Suprapubic skin (tissue), 4 donors: Measurements from ENCODE around the gene SVEP1. TPM values are rescaled to one million over a fixed set of nuclear protein-coding genes. Genes with fewer than 3 reads are reported as not detected.

Source experiments
- DNase-seq, 2 donors: peaks; one replicate each; pipeline ENCODE4 v3.0.0-alpha.2; 2019; ENCODE audit warnings: low spot score in 2 of 2
- H3K27ac ChIP-seq: fragments of 200-600 bp; sonication (generic); one replicate; pipeline ENCODE4 v1.5.1; 2019
- H3K27me3 ChIP-seq: fragments of 200-600 bp; sonication (generic); one replicate; pipeline ENCODE4 v1.5.1; 2019
- H3K36me3 ChIP-seq: fragments of 200-600 bp; sonication (generic); one replicate; pipeline ENCODE4 v1.5.1; 2019
- H3K4me1 ChIP-seq: fragments of 200-600 bp; sonication (generic); one replicate; pipeline ENCODE4 v1.5.1; 2019
- H3K4me3 ChIP-seq: fragments of 200-600 bp; sonication (generic); one replicate; pipeline ENCODE4 v1.5.1; 2019; ENCODE audit warnings: mild to moderate bottlenecking
- H3K9me3 ChIP-seq: fragments of 200-600 bp; sonication (generic); one replicate; pipeline ENCODE4 v1.5.1; 2019
- CTCF ChIP-seq, 2 donors: fragments of 200-600 bp in 1 of 2; fragments of 450-650 bp in 1 of 2; sonication (generic) in 1 of 2; IDR thresholded peaks; one replicate each; pipeline ENCODE4 v1.5.1; 2016 to 2019; ENCODE audit warnings: antibody characterized with exemption in 2 of 2, mild to moderate bottlenecking in 1 of 2, moderate library complexity in 1 of 2
- EP300 ChIP-seq: sonication (generic); formaldehyde crosslinking; IDR thresholded peaks from one replicate; pipeline ENCODE4 v1.6.1; 2017; ENCODE audit warnings: antibody characterized with exemption
- POLR2A ChIP-seq, 2 donors: fragments of 450-650 bp; IDR thresholded peaks; one replicate each; pipeline ENCODE4 v1.6.1; 2017; ENCODE audit warnings: antibody characterized with exemption in 2 of 2, mild to moderate bottlenecking in 2 of 2, moderate library complexity in 2 of 2
- POLR2AphosphoS5 ChIP-seq, 3 donors: sonication (generic); formaldehyde crosslinking; IDR thresholded peaks; one replicate each; pipeline ENCODE4 v1.6.1; 2017; ENCODE audit warnings: antibody characterized with exemption in 3 of 3
- WGBS: methylation state at CpG from one replicate; pipeline ENCODE4 v1.1.5; 2018; 5-methylcytosine and 5-hydroxymethylcytosine counted together
- total RNA-seq, 4 donors: library from RNA; depleted of rRNA; stranded (reverse); fragments of >200 nt; gene quantifications; one replicate each; pipeline ENCODE4 v1.1.0, GENCODE V29; 2016

Gene SVEP1
- total RNA-seq, 4 donors from 2014 or later, result 5.8 to 15.6 (median 11.2) TPM

GRCh38 chr9:110601098-110601497, 21.6 kb upstream of the SVEP1 start:
- Histone ChIP-seq H3K36me3 (no peaks in the 10 kb centered on the region), H3K9me3 (no peaks in the 10 kb centered on the region), H3K4me3 (no peak overlapping the region), H3K4me1 (no peaks in the 10 kb centered on the region), H3K27ac (no peak overlapping the region), H3K27me3 (no peaks in the 10 kb centered on the region)
- DNase-seq, result no peak
- 69% methylated on average over 4 of the region's 4 CpGs for WGBS
- TF ChIP-seq POLR2AphosphoS5 (IDR thresholded peaks at IDR 0.05) (no peak), EP300 (no peak), POLR2A (IDR thresholded peaks at IDR 0.05) (no peak), CTCF (IDR thresholded peaks at IDR 0.05) (no peak)

GRCh38 chr9:110599468-110599867, 19.9 kb upstream of the SVEP1 start:
- no peaks in the 10 kb centered on the region for H3K36me3 ChIP-seq
- no peak overlapping the region for H3K4me3 ChIP-seq
- no peak for DNase-seq
- H3K4me1 ChIP-seq, result no peaks in the 10 kb centered on the region
- TF ChIP-seq POLR2A (IDR thresholded peaks at IDR 0.05), result no peak
- no peak for TF ChIP-seq POLR2AphosphoS5 (IDR thresholded peaks at IDR 0.05)
- TF ChIP-seq CTCF (IDR thresholded peaks at IDR 0.05), result no peak
- TF ChIP-seq EP300, result no peak
- H3K27ac ChIP-seq, result no peak overlapping the region
- no peaks in the 10 kb centered on the region for H3K27me3 ChIP-seq
- WGBS, result 67% methylated on average over 10 of the region's 10 CpGs
- no peaks in the 10 kb centered on the region for H3K9me3 ChIP-seq

- H3K27me3 ChIP-seq, result no peaks in the 10 kb centered on the region
- no peaks in the 10 kb centered on the region for H3K4me1 ChIP-seq
- no peak for DNase-seq
- no peak overlapping the region for H3K4me3 ChIP-seq
- H3K27ac ChIP-seq, result no peak overlapping the region
- no peaks in the 10 kb centered on the region for H3K36me3 ChIP-seq
- H3K9me3 ChIP-seq, result no peaks in the 10 kb centered on the region
- TF ChIP-seq POLR2AphosphoS5 (IDR thresholded peaks at IDR 0.05), result no peak
- no peak for TF ChIP-seq CTCF (IDR thresholded peaks at IDR 0.05)
- no peak for TF ChIP-seq POLR2A (IDR thresholded peaks at IDR 0.05)
- no peak for TF ChIP-seq EP300
- 79% methylated on average over 5 of the region's 5 CpGs for WGBS
Measured at GRCh38 chr9:110592044-110592830, 12.7 kb upstream of the SVEP1 start.

- Histone ChIP-seq H3K27me3 (no peaks in the 10 kb centered on the region), H3K4me1 (no peaks in the 10 kb centered on the region), H3K36me3 (no peaks in the 10 kb centered on the region), H3K27ac (no peak overlapping the region), H3K9me3 (no peaks in the 10 kb centered on the region), H3K4me3 (no peak overlapping the region)
- 6% methylated on average over 1 of the region's 1 CpG for WGBS
- no peak for DNase-seq
- no peak for TF ChIP-seq CTCF (IDR thresholded peaks at IDR 0.05)
- TF ChIP-seq POLR2A (IDR thresholded peaks at IDR 0.05), result no peak
- TF ChIP-seq EP300, result no peak
- TF ChIP-seq POLR2AphosphoS5 (IDR thresholded peaks at IDR 0.05), result no peak
Measured at GRCh38 chr9:110591526-110591925, 12.0 kb upstream of the SVEP1 start.

GRCh38 chr9:110590816-110591215, 11.3 kb upstream of the SVEP1 start:
- WGBS, result 70% methylated on average over 1 of the region's 1 CpG

More at GRCh38 chr9:110590816-110591215, 11.3 kb upstream of the SVEP1 start:
- no peak for TF ChIP-seq POLR2A (IDR thresholded peaks at IDR 0.05)
- no peak for TF ChIP-seq CTCF (IDR thresholded peaks at IDR 0.05)
- no peak for TF ChIP-seq POLR2AphosphoS5 (IDR thresholded peaks at IDR 0.05)
- no peak for TF ChIP-seq EP300
- Histone ChIP-seq H3K36me3 (no peaks in the 10 kb centered on the region), H3K4me1 (no peaks in the 10 kb centered on the region), H3K27me3 (no peaks in the 10 kb centered on the region), H3K4me3 (no peak overlapping the region), H3K9me3 (no peaks in the 10 kb centered on the region), H3K27ac (no peak overlapping the region)
- no peak for DNase-seq
